Measurements from ENCODE around the gene TBCA.

The TBCA gene

GRCh38 chr5:77727190-77727589 lies 48.9 kb downstream of the TBCA start:
- Histone ChIP-seq H3K4me3 (ENCODE audit: low read length, poor library complexity, severe bottlenecking) (no peak overlapping the region), H2AFZ (ENCODE audit: low read length) (no peak overlapping the region), H3K9ac (ENCODE audit: low read depth, low read length, poor library complexity, severe bottlenecking) (no peak overlapping the region), H3K4me1 (ENCODE audit: insufficient read depth, low read length, poor library complexity, severe bottlenecking) (no peaks in the 10 kb centered on the region), H3K9me2 (replicated peaks; ENCODE audit: low read depth, low read length) (no peaks in the 10 kb centered on the region), H3F3A (ENCODE audit: low read depth) (no peaks in the 10 kb centered on the region), H3K4me2 (ENCODE audit: low read depth, low read length, poor library complexity, severe bottlenecking) (no peak overlapping the region), H3K9me3 (ENCODE audit: insufficient read depth, low read depth, low read length) (no peaks in the 10 kb centered on the region), H3K27me3 (ENCODE audit: insufficient read depth, low read length, poor library complexity, severe bottlenecking) (no peaks in the 10 kb centered on the region), H3K36me3 (ENCODE audit: insufficient read depth, low read length) (no peaks in the 10 kb centered on the region; the same call in 1 of the 2 replicates), H3K79me2 (ENCODE audit: insufficient read depth, low read length) (peaks cover 80% of the 10 kb centered on the region), H4K20me1 (ENCODE audit: insufficient read depth, low read length, poor library complexity, severe bottlenecking) (peaks cover 7% of the 10 kb centered on the region)
- no peak for TF ChIP-seq EZH2phosphoT487 (IDR thresholded peaks at IDR 0.05; ENCODE audit: borderline replicate concordance)
- TF ChIP-seq CTCF (conservative IDR thresholded peaks at IDR 0.05; ENCODE audit: low read length), result no peak

GRCh38 chr5:77725616-77726015 lies 50.5 kb downstream of the TBCA start:
- H3K9me3 ChIP-seq (ENCODE audit: insufficient read depth, low read depth, low read length), result no peaks in the 10 kb centered on the region
- H3K27me3 ChIP-seq (ENCODE audit: insufficient read depth, low read length, poor library complexity, severe bottlenecking), result no peaks in the 10 kb centered on the region
- H3K9me2 ChIP-seq (replicated peaks; ENCODE audit: low read depth, low read length), result no peaks in the 10 kb centered on the region
- TF ChIP-seq EZH2phosphoT487 (IDR thresholded peaks at IDR 0.05; ENCODE audit: borderline replicate concordance) (no peak), CTCF (conservative IDR thresholded peaks at IDR 0.05; ENCODE audit: low read length) (no peak)
- no peaks in the 10 kb centered on the region; the same call in 1 of the 2 replicates for H3K36me3 ChIP-seq (ENCODE audit: insufficient read depth, low read length)
- peaks cover 7% of the 10 kb centered on the region for H4K20me1 ChIP-seq (ENCODE audit: insufficient read depth, low read length, poor library complexity, severe bottlenecking)
- H2AFZ ChIP-seq (ENCODE audit: low read length), result no peak overlapping the region
- H3K4me1 ChIP-seq (ENCODE audit: insufficient read depth, low read length, poor library complexity, severe bottlenecking), result no peaks in the 10 kb centered on the region
- peaks cover 77% of the 10 kb centered on the region for H3K79me2 ChIP-seq (ENCODE audit: insufficient read depth, low read length)
- no peak overlapping the region for H3K4me2 ChIP-seq (ENCODE audit: low read depth, low read length, poor library complexity, severe bottlenecking)
- H3K9ac ChIP-seq (ENCODE audit: low read depth, low read length, poor library complexity, severe bottlenecking), result no peak overlapping the region
- H3K4me3 ChIP-seq (ENCODE audit: low read length, poor library complexity, severe bottlenecking), result no peak overlapping the region
- H3F3A ChIP-seq (ENCODE audit: low read depth), result no peaks in the 10 kb centered on the region

- no peaks in the 10 kb centered on the region for H3K9me2 ChIP-seq (replicated peaks; ENCODE audit: low read depth, low read length)
- H3K9me3 ChIP-seq (ENCODE audit: insufficient read depth, low read depth, low read length), result no peaks in the 10 kb centered on the region
- H3K27me3 ChIP-seq (ENCODE audit: insufficient read depth, low read length, poor library complexity, severe bottlenecking), result no peaks in the 10 kb centered on the region
- H4K20me1 ChIP-seq (ENCODE audit: insufficient read depth, low read length, poor library complexity, severe bottlenecking), result peaks cover 7% of the 10 kb centered on the region
- TF ChIP-seq EZH2phosphoT487 (IDR thresholded peaks at IDR 0.05; ENCODE audit: borderline replicate concordance) (no peak), CTCF (conservative IDR thresholded peaks at IDR 0.05; ENCODE audit: low read length) (no peak)
- no peak overlapping the region for H3K4me2 ChIP-seq (ENCODE audit: low read depth, low read length, poor library complexity, severe bottlenecking)
- no peak overlapping the region for H3K9ac ChIP-seq (ENCODE audit: low read depth, low read length, poor library complexity, severe bottlenecking)
- no peaks in the 10 kb centered on the region for H3F3A ChIP-seq (ENCODE audit: low read depth)
- H3K79me2 ChIP-seq (ENCODE audit: insufficient read depth, low read length), result peaks cover 74% of the 10 kb centered on the region
- no peaks in the 10 kb centered on the region; the same call in 1 of the 2 replicates for H3K36me3 ChIP-seq (ENCODE audit: insufficient read depth, low read length)
- no peak overlapping the region for H2AFZ ChIP-seq (ENCODE audit: low read length)
- H3K4me1 ChIP-seq (ENCODE audit: insufficient read depth, low read length, poor library complexity, severe bottlenecking), result no peaks in the 10 kb centered on the region
- H3K4me3 ChIP-seq (ENCODE audit: low read length, poor library complexity, severe bottlenecking), result no peak overlapping the region
Measured at GRCh38 chr5:77724934-77725333, 51.2 kb downstream of the TBCA start.
